ENCODE data around the gene WDR48. TPM values are rescaled to one million over a fixed set of nuclear protein-coding genes. Genes with fewer than 3 reads are reported as not detected.

WDR48 gene
- polyA plus RNA-seq, 12 donors, result 23.2 to 59.7 (median 47.2) TPM; not detected in 1

- DNase-seq, result no peak
These were observed 86.4 kb downstream of the WDR48 start for GRCh38 chr3:39137991-39138803.

- DNase-seq, result peak; percentile 59
These were observed 87.1 kb downstream of the WDR48 start for GRCh38 chr3:39138804-39139415.

- DNase-seq, result no peak
These were observed 87.6 kb downstream of the WDR48 start for GRCh38 chr3:39139442-39139841.

- no peak for DNase-seq
These were observed 88.6 kb downstream of the WDR48 start for GRCh38 chr3:39140341-39140971.

- DNase-seq, result no peak
These were observed 89.6 kb downstream of the WDR48 start for GRCh38 chr3:39141171-39141995.

- no peak for DNase-seq
These were observed 90.3 kb downstream of the WDR48 start for GRCh38 chr3:39142067-39142466.

GRCh38 chr3:39143051-39143885, 91.5 kb downstream of the WDR48 start:
- DNase-seq, result no peak

- no peak for DNase-seq
These were observed 92.4 kb downstream of the WDR48 start for GRCh38 chr3:39144095-39144747.

GRCh38 chr3:39144748-39145380, 93.0 kb downstream of the WDR48 start:
- no peak for DNase-seq

GRCh38 chr3:39146083-39146501, 94.3 kb downstream of the WDR48 start:
- DNase-seq, result no peak

Other genes starting within 250 kb of the WDR48 start
- not detected for gene SCN10A, start 235.8 kb upstream of the WDR48 start, polyA plus RNA-seq (ENCODE audit: insufficient read length in 12 of 12)
- 1 to 10 TPM in 11 of 12 donors, not detected in 1; 1.4 to 7.3 (median 3.4) TPM for gene SCN11A, start 72 bp upstream of the WDR48 start, polyA plus RNA-seq (ENCODE audit: insufficient read length in 12 of 12)
- gene GORASP1, start 55.6 kb downstream of the WDR48 start, polyA plus RNA-seq (ENCODE audit: insufficient read length in 12 of 12), result 10 to 100 TPM in 11 of 12 donors, not detected in 1; 30.5 to 60.3 (median 33.9) TPM
- gene TTC21A, start 55.7 kb downstream of the WDR48 start, polyA plus RNA-seq (ENCODE audit: insufficient read length in 12 of 12), result 1 to 10 TPM in 10 of 12 donors, not detected in 2; 1.8 to 9.4 (median 3.4) TPM
- gene CSRNP1, start 101.6 kb downstream of the WDR48 start, polyA plus RNA-seq (ENCODE audit: insufficient read length in 12 of 12), result 10 to 100 TPM in 1 of 12 donors, 1 to 10 TPM in 10, not detected in 1; 3.8 to 15.8 (median 5.4) TPM
- 100 to 1,000 TPM in 9 of 12 donors, 10 to 100 TPM in 2, not detected in 1; 45.8 to 329 (median 123) TPM for gene XIRP1, start 140.6 kb downstream of the WDR48 start, polyA plus RNA-seq (ENCODE audit: insufficient read length in 12 of 12)
- 1 to 10 TPM in 11 of 12 donors, not detected in 1; 3.5 to 5.6 (median 4.2) TPM for gene CX3CR1, start 228.0 kb downstream of the WDR48 start, polyA plus RNA-seq (ENCODE audit: insufficient read length in 12 of 12)

All from muscle of arm (tissue), 12 donors.